Activated naive CD8-positive, alpha-beta T cell treated with anti-CD3 and anti-CD28 coated beads, Interleukin-2, amount 10 ng/mL, durations not matched to agents 7 days and 5 days (primary cell): ENCODE measurements around the gene MOGAT1. TPM values are rescaled to one million over a fixed set of nuclear protein-coding genes. Genes with fewer than 3 reads are reported as not detected.

Experiments
- ATAC-seq: fragments of 150-1000 bp; cut with Tn5 transposase; one replicate; pipeline ENCODE4 v1.10.0; 2021; ENCODE audit warnings: low read depth, moderate library complexity
- POLR2A ChIA-PET: fragments of 350-600 bp; sonication (Branson Sonifier 250); formaldehyde crosslinking; loops from one replicate; lab custom pipeline; 2021; ENCODE audit warnings: antibody characterized with exemption; lab: Charles Lee
- DNase-seq: peaks from one replicate; pipeline ENCODE4 v3.0.0; 2021
- H3K27ac Mint-ChIP-seq: one replicate; pipeline ENCODE4 v1.8.0; 2022; ENCODE audit warnings: mild to moderate bottlenecking, mixed read lengths
- H3K27me3 Mint-ChIP-seq: one replicate; pipeline ENCODE4 v1.8.0; 2022; ENCODE audit warnings: mild to moderate bottlenecking, moderate library complexity, mixed read lengths
- H3K36me3 Mint-ChIP-seq: one replicate; pipeline ENCODE4 v1.8.0; 2021; ENCODE audit warnings: mild to moderate bottlenecking, mixed read lengths
- H3K4me1 Mint-ChIP-seq: one replicate; pipeline ENCODE4 v1.8.0; 2021; ENCODE audit warnings: mixed read lengths
- H3K4me3 Mint-ChIP-seq: one replicate; pipeline ENCODE4 v1.8.0; 2022; ENCODE audit warnings: mild to moderate bottlenecking, moderate library complexity, mixed read lengths
- H3K9me3 Mint-ChIP-seq: one replicate; pipeline ENCODE4 v1.8.0; 2021; ENCODE audit warnings: mixed read lengths
- total RNA-seq, 2 experiments: library from RNA; stranded (reverse); gene quantifications; one replicate each; pipeline ENCODE4 v1.2.3, GENCODE V29; 2021

Gene MOGAT1, protein sequence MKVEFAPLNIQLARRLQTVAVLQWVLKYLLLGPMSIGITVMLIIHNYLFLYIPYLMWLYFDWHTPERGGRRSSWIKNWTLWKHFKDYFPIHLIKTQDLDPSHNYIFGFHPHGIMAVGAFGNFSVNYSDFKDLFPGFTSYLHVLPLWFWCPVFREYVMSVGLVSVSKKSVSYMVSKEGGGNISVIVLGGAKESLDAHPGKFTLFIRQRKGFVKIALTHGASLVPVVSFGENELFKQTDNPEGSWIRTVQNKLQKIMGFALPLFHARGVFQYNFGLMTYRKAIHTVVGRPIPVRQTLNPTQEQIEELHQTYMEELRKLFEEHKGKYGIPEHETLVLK
- total RNA-seq, result not detected

DNA sequence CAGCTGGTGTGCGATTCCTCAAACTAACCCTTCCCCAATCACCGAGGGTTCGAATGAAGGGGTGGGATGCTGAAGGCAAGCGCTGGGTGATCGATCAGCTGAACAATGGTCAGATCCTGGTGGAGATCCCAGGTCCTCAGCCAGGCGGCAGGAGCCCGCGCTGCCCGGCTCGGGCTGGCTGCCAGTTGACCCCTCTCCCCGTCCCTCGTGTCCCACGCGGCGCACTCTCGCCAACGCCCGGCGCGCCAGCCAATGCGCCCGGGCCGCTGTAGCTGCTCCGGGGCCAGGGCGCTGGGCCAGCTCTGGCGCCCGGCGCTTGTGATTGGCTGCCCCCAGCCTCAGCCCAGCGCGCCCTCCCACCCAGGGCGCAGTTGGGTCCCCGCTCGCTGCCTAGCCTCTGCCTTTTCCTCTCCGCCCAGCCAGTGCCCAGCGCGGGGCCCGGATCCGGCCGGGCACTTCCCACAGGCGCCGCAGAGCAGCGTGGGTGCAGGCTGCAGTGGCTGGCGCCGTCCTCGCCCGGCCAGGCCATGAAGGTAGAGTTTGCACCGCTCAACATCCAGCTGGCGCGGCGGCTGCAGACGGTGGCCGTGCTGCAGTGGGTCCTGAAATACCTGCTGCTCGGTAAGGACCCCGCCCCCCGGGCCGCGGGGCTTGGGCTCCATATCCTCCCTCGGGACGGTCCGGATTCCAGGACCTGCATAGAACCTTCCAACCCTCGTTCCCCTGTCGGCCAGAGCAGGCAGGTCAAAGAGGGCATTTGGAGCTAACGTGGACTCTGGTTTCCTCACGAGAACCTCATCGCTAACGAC lies at the start of gene MOGAT1:
TSS of gene MOGAT1 (plus strand) at position 400 of the 809 bp plus-strand sequence. CDS start at position 528, 128 bp downstream.
- H3K36me3 Mint-ChIP-seq, result no peaks in the 10 kb centered on the region
- POLR2A ChIA-PET, result interaction anchor here (0.7 kb wide), 1 partner anchor 241 kb away, joined by 3 read pairs; no protein-coding TSS in a partner anchor

DNA sequence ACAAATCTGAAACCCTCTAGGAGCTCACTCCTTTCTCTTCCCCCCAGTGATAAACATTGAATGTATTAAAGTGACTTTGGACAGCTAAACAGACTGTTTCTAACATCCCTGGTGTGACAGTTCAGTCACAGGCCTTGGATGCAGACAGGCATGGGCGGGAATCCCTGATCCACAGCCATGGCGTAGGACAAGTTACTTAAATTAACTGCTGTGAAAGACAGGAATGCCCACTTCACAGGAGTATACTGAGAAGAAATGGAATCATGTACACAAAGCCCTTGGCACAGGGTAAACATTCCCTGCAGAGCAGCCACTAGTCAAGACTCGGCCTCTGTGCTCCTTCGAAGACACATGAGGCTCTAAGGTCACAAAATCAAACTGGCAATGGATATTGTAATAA lies 49.6 kb upstream of the MOGAT1 start:
- Mint-ChIP-seq H3K27me3 (no peaks in the 10 kb centered on the region), H3K27ac (no peak overlapping the region), H3K4me1 (no peaks in the 10 kb centered on the region), H3K36me3 (peaks cover 12% of the 10 kb centered on the region), H3K9me3 (no peaks in the 10 kb centered on the region), H3K4me3 (no peak overlapping the region)
- ATAC-seq (no peak), DNase-seq (no peak)
- POLR2A ChIA-PET, result no interaction called here

More for the DNA sequence above, at the start of gene MOGAT1:
- Mint-ChIP-seq H3K9me3 (no peaks in the 10 kb centered on the region), H3K27me3 (peaks cover 76% of the 10 kb centered on the region), H3K4me3 (peak within 1 kb of the TSS; percentile 59), H3K27ac (no peak within 1 kb of the TSS), H3K4me1 (peaks cover 5% of the 10 kb centered on the region)
- peak; percentile 29 for DNase-seq
- ATAC-seq, result peak; percentile 63

DNA sequence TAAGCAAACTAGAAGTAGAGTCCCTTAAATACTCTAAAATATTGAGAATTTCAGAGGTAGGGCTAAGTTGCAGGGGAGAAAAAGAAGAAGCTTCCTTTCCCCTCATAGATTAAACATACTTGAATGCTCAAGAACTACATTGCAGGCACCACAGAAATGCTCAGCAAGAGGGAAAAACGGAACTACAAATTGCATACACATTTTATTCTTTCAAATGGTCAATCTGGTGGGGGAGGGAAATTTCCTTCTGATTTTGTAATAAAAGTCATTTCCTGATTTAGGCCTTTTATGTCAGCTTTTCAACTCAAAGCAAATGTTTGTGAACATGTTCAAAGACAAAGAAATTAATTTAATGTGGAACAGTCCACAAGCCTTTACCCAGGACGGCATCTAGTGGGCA lies 48.5 kb upstream of the MOGAT1 start:
- POLR2A ChIA-PET, result no interaction called here
- no peak overlapping the region for H3K4me3 Mint-ChIP-seq
- H3K36me3 Mint-ChIP-seq, result peaks cover 14% of the 10 kb centered on the region
- no peaks in the 10 kb centered on the region for H3K27me3 Mint-ChIP-seq
- ATAC-seq, result no peak
- no peak for DNase-seq
- H3K27ac Mint-ChIP-seq, result no peak overlapping the region
- H3K9me3 Mint-ChIP-seq, result no peaks in the 10 kb centered on the region
- no peaks in the 10 kb centered on the region for H3K4me1 Mint-ChIP-seq

DNA sequence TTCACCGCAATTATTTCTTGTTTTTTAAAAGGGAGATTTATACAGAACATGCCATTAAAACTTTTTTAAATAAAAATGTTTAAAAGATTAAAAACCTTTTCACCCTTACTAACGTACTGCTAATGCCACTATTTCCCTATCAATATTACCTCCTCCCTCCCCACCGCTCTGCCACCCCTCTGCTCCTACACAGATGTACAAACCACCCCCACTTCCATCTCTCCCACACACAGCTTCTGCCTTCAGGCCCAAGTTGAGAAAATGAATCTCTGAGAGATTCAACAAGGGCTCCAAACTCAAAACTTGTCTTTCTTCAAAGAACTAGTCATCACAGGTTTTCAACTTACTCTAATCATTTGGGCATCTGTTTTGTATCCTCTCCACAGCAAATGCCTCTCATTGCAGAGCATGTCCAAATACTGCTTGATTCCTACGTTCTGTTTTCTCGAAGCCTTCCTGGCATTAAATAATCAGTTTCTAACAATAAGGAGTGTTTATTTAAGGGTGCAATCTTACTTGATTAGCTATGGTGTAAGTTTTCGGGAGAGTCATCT lies 47.6 kb upstream of the MOGAT1 start:
- no peak for ATAC-seq
- POLR2A ChIA-PET, result no interaction called here
- no peaks in the 10 kb centered on the region for H3K4me1 Mint-ChIP-seq
- DNase-seq, result no peak
- H3K27ac Mint-ChIP-seq, result no peak overlapping the region
- H3K27me3 Mint-ChIP-seq, result no peaks in the 10 kb centered on the region
- H3K9me3 Mint-ChIP-seq, result no peaks in the 10 kb centered on the region
- peaks cover 16% of the 10 kb centered on the region for H3K36me3 Mint-ChIP-seq
- no peak overlapping the region for H3K4me3 Mint-ChIP-seq

DNA sequence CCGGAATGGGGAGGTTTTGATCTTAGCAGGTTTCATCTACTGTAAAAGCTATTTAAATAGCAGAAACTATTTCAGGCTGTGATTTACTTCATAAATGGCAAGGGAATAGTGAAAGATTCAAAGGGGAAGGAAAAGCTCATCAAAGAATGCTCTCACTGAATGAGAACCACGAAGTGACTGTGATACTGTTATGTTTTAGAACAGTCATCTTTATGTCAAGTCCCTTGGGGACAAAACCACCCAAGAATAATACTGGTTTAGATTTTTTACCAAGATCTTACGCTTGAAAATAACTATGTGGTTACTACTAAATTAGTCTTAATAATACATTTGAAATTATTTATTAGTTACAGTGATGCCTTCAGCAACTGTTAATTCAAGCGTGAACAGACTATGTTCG lies 43.7 kb upstream of the MOGAT1 start:
- no peak overlapping the region for H3K27ac Mint-ChIP-seq
- H3K4me1 Mint-ChIP-seq, result no peaks in the 10 kb centered on the region
- ATAC-seq (no peak), DNase-seq (no peak)
- H3K36me3 Mint-ChIP-seq, result peaks cover 15% of the 10 kb centered on the region
- no peaks in the 10 kb centered on the region for H3K27me3 Mint-ChIP-seq
- no peaks in the 10 kb centered on the region for H3K9me3 Mint-ChIP-seq
- H3K4me3 Mint-ChIP-seq, result no peak overlapping the region
- POLR2A ChIA-PET, result no interaction called here

DNA sequence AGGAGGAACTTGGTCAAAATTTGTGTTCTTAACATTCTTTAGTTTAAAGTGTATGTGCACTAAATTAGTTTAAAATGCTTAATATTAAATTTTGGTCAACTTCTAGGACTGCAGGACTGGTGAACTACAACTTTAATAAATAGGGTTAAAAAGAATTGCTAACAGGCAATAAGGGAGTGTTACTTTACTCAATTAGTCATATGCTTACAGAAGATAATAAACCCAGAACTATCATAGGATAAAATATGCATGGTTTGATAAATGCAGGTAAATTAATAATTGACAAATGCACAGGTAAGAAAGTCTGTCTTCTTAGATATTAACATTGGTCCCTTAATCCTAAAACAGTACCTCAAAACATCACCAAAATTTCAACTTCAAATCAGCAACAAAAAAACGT lies 36.2 kb upstream of the MOGAT1 start:
- Mint-ChIP-seq H3K36me3 (peaks cover 28% of the 10 kb centered on the region), H3K4me1 (no peaks in the 10 kb centered on the region)
- POLR2A ChIA-PET, result no interaction called here

DNA sequence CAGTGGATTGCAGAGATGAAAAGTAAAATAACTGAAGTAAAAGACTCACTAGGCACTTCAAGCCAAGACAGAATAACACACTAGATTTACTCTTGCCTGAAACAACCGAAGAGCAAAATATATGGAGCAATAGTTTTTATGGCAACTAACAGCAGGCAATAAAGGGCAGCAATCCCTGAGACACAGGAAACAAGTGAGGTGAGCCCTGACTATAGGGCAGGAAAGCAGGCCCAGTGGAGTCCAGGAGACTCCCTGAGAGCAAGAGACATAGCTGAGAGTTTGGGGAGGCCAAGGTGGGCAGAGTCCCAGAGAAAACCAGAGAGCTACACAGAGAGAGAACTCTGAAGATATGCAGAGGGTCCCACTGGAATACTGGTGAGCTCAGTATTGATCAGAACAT lies 34.4 kb upstream of the MOGAT1 start:
- POLR2A ChIA-PET, result no interaction called here
- Mint-ChIP-seq H3K27ac (no peak overlapping the region), H3K36me3 (peaks cover 30% of the 10 kb centered on the region)

More for the DNA sequence above, 36.2 kb upstream of the MOGAT1 start:
- Mint-ChIP-seq H3K27me3 (no peaks in the 10 kb centered on the region), H3K9me3 (no peaks in the 10 kb centered on the region), H3K27ac (no peak overlapping the region), H3K4me3 (no peak overlapping the region)
- ATAC-seq, result no peak
- no peak for DNase-seq

DNA sequence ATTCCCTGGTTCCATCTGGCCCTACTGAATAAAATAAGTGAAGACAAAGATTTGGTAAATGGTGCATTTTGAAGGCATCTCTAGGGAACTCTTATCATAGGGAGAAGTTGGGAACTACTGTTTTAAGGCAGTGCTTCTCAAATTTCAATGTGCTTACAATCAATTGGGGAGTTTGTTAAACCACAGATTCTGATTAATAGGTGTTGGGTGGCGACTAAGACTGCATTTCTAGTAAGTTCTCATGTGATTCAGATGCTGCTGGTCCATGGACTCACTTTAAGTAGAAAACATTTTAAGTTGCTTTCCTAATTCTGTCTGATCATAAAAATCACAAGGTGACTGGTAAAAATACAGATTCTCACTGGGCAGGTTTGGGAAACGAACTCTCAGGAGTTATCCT lies 30.1 kb upstream of the MOGAT1 start:
- Mint-ChIP-seq H3K27ac (no peak overlapping the region), H3K36me3 (peaks cover 29% of the 10 kb centered on the region), H3K4me1 (peaks cover 5% of the 10 kb centered on the region), H3K9me3 (no peaks in the 10 kb centered on the region), H3K27me3 (no peaks in the 10 kb centered on the region), H3K4me3 (no peak overlapping the region)
- no peak for DNase-seq
- POLR2A ChIA-PET, result interaction anchor here (1.4 kb wide), 1 partner anchor 10 kb away, joined by 3 read pairs; no protein-coding TSS in a partner anchor
- ATAC-seq, result no peak

More for the DNA sequence above, 34.4 kb upstream of the MOGAT1 start:
- DNase-seq (no peak), ATAC-seq (no peak)
- H3K4me3 Mint-ChIP-seq, result no peak overlapping the region
- H3K9me3 Mint-ChIP-seq, result no peaks in the 10 kb centered on the region
- H3K27me3 Mint-ChIP-seq, result no peaks in the 10 kb centered on the region
- no peaks in the 10 kb centered on the region for H3K4me1 Mint-ChIP-seq

DNA sequence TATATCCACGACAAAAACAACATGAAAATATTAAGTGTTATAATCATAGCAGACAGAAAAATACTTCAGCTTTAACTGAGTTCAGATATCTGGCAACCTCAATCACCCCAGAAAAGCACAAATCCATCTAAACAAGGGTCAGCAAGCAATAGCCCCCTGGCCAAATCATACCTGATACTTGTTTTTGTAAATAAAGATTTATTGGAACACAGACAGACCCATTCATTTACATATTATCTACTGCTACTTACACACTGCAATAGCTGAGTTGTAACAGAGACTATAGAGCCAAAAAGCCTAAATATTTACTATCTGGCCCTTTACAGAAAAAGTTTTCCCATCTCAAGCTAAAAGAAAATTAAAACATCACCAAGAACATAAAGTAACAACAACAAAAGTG lies 28.3 kb upstream of the MOGAT1 start:
- DNase-seq (no peak), ATAC-seq (no peak)
- H3K4me3 Mint-ChIP-seq, result no peak overlapping the region
- no peaks in the 10 kb centered on the region for H3K9me3 Mint-ChIP-seq
- peaks cover 7% of the 10 kb centered on the region for H3K4me1 Mint-ChIP-seq
- no peaks in the 10 kb centered on the region for H3K27me3 Mint-ChIP-seq
- POLR2A ChIA-PET, result no interaction called here
- peaks cover 21% of the 10 kb centered on the region for H3K36me3 Mint-ChIP-seq
- H3K27ac Mint-ChIP-seq, result no peak overlapping the region

DNA sequence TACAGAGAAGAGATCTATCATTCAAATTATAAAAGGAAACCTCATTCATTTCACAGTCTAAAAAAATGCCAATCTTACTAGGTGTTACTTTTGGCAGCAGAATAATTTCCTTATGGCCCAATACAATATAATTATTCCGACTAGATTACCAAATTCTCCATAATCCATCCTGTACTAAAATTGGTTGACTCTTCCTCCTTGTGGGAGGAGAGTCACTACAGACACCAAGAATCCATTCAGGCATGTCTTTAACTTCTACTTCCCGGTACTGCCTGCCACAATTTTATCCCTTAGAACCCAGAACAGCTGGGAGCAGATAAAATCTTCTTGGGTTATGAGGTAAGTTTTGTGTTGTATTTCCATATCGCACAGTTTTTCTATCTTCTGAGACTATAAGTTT lies 25.4 kb upstream of the MOGAT1 start:
- H3K27me3 Mint-ChIP-seq, result no peaks in the 10 kb centered on the region
- H3K9me3 Mint-ChIP-seq, result no peaks in the 10 kb centered on the region
- no peak overlapping the region for H3K4me3 Mint-ChIP-seq
- H3K4me1 Mint-ChIP-seq, result peaks cover 12% of the 10 kb centered on the region
- POLR2A ChIA-PET, result no interaction called here
- ATAC-seq (no peak), DNase-seq (no peak)
- peaks cover 25% of the 10 kb centered on the region for H3K36me3 Mint-ChIP-seq
- no peak overlapping the region for H3K27ac Mint-ChIP-seq

DNA sequence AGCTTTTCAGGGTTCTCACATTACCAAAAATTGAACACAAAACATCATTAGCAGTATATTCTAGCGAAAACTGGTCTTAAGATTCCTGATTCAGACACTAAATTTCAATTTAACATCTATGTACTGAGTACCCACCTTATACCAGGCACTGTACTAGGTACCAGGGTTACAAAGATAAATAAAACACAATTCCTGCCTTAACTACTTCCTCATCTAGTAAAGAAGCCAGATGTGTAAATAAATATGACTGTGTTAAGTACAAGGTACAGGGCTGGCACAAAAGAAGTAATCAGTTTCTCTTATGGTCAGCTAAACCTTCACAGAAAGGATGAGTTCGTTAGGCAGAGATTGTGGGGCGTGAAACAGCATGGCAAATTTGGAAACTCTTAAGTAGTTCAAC lies 21.7 kb upstream of the MOGAT1 start:
- Mint-ChIP-seq H3K9me3 (no peaks in the 10 kb centered on the region), H3K27ac (no peak overlapping the region), H3K4me1 (peaks cover 21% of the 10 kb centered on the region), H3K27me3 (no peaks in the 10 kb centered on the region), H3K4me3 (no peak overlapping the region), H3K36me3 (peaks cover 14% of the 10 kb centered on the region)
- POLR2A ChIA-PET, result no interaction called here
- ATAC-seq, result no peak
- DNase-seq, result no peak

DNA sequence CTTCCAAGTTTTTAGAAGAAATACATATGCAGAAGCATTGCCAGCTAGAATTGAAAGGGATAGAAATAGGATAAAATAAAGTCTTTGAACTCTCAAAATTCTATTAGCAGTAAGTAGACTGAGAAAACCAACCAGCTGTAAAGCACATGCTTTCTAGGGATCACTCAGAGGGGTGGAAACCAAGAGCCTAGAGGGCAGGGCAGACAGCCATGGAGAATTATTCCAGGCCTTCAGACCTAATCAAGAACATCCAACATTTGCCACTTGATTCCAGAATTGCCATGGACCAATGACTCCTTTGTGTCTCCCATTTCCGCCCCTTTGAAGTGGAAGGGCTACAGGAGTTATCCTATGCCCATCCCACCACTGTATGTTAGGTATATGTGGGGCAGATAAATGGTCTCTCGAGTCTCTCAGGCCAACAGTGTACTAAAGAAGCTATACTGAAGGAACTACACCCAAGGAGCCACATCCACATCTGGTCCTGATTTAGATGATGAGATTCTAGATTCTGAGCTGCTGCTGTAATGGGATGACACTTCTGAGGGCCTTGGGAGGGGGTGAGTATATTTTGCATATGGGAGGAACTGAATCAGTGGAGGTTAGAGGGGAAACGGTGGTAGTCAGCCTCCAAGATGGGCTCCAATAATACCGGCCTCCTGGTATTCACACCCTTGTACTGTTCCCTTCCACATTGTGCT lies 19.6 kb upstream of the MOGAT1 start:
- Mint-ChIP-seq H3K4me3 (no peak overlapping the region), H3K9me3 (no peaks in the 10 kb centered on the region), H3K36me3 (peaks cover 11% of the 10 kb centered on the region), H3K4me1 (peaks cover 20% of the 10 kb centered on the region), H3K27me3 (no peaks in the 10 kb centered on the region), H3K27ac (no peak overlapping the region)
- ATAC-seq, result no peak
- DNase-seq, result no peak
- POLR2A ChIA-PET, result no interaction called here
